ENCODE results near the gene PPM1A.

Gene PPM1A

GRCh38 chr14:60276347-60276746 is 27.3 kb downstream of the PPM1A start:
- TF ChIP-seq CTCF (IDR thresholded peaks at IDR 0.05): no peak
- Histone ChIP-seq H3K4me3 (no peak overlapping the region), H3K27ac (no peak overlapping the region)
- no peak for DNase-seq (ENCODE audit: low spot score)

GRCh38 chr14:60277605-60278190 is 28.7 kb downstream of the PPM1A start:
- DNase-seq (ENCODE audit: low spot score): no peak
- no peak for TF ChIP-seq CTCF (IDR thresholded peaks at IDR 0.05)

GRCh38 chr14:60278350-60278749 is 29.3 kb downstream of the PPM1A start:
- DNase-seq (ENCODE audit: low spot score): no peak
- Histone ChIP-seq H3K27ac (no peak overlapping the region), H3K4me3 (no peak overlapping the region)
- TF ChIP-seq CTCF (IDR thresholded peaks at IDR 0.05): no peak

More at GRCh38 chr14:60277605-60278190, 28.7 kb downstream of the PPM1A start:
- Histone ChIP-seq H3K4me3 (no peak overlapping the region), H3K27ac (no peak overlapping the region)

GRCh38 chr14:60287452-60287851 is 38.4 kb downstream of the PPM1A start:
- TF ChIP-seq CTCF (IDR thresholded peaks at IDR 0.05): no peak
- Histone ChIP-seq H3K4me3 (no peak overlapping the region), H3K27ac (no peak overlapping the region)
- no peak for DNase-seq (ENCODE audit: low spot score)

GRCh38 chr14:60288279-60288678 is 39.3 kb downstream of the PPM1A start:
- TF ChIP-seq CTCF (IDR thresholded peaks at IDR 0.05): no peak
- Histone ChIP-seq H3K27ac (no peak overlapping the region), H3K4me3 (no peak overlapping the region)
- no peak for DNase-seq (ENCODE audit: low spot score)

- Histone ChIP-seq H3K27ac (no peak overlapping the region), H3K4me3 (no peak overlapping the region)
- no peak for DNase-seq (ENCODE audit: low spot score)
- no peak for TF ChIP-seq CTCF (IDR thresholded peaks at IDR 0.05)
Measured at GRCh38 chr14:60294411-60295069, 45.5 kb downstream of the PPM1A start.

- TF ChIP-seq CTCF (IDR thresholded peaks at IDR 0.05): no peak
- Histone ChIP-seq H3K4me3 (no peak overlapping the region), H3K27ac (no peak overlapping the region)
- DNase-seq (ENCODE audit: low spot score): no peak
Measured at GRCh38 chr14:60300019-60300418, 51.0 kb downstream of the PPM1A start.
